ENCODE results near the gene CDH13. TPM values are rescaled to one million over a fixed set of nuclear protein-coding genes. Genes with fewer than 3 reads are reported as not detected.

The CDH13 gene
- total and polyA plus RNA-seq, 2 experiments from 2014 or later = 1.6 to 4.4 TPM

GRCh38 chr16:83351846-83352245 is 725.1 kb downstream of the CDH13 start:
- Histone ChIP-seq H3K9me2 (ENCODE audit: insufficient read depth) (no peaks in the 10 kb centered on the region), H3K36me3 (ENCODE audit: insufficient read depth) (no peaks in the 10 kb centered on the region), H3F3A (replicated peaks; ENCODE audit: low read depth) (no peaks in the 10 kb centered on the region), H3K4me3 (no peak overlapping the region), H3K27me3 (ENCODE audit: insufficient read depth) (no peaks in the 10 kb centered on the region), H3K4me2 (no peak overlapping the region), H3K79me2 (replicated peaks; ENCODE audit: insufficient read depth) (no peaks in the 10 kb centered on the region), H3K27ac (ENCODE audit: low read depth) (no peak overlapping the region), H2AFZ (no peak overlapping the region), H4K20me1 (replicated peaks; ENCODE audit: insufficient read depth) (no peaks in the 10 kb centered on the region), H3K4me1 (ENCODE audit: insufficient read depth) (no peaks in the 10 kb centered on the region)
- Mint-ChIP-seq H3K27ac (no peak overlapping the region), H3K27me3 (ENCODE audit: insufficient read depth, low read depth, poor library complexity) (peaks cover 4% of the 10 kb centered on the region), H3K4me1 (no peaks in the 10 kb centered on the region), H3K4me3 (no peak overlapping the region), H3K36me3 (ENCODE audit: low read depth) (no peaks in the 10 kb centered on the region), H3K9me3 (no peaks in the 10 kb centered on the region)
- ATAC-seq (no peak), DNase-seq (ENCODE audit: low spot score) (no peak)
- no peak for TF ChIP-seq EZH2 (IDR thresholded peaks at IDR 0.05; ENCODE audit: low read depth, unreplicated experiment)
- no peak for TF ChIP-seq POLR2AphosphoS5 (IDR thresholded peaks at IDR 0.05; ENCODE audit: low read depth)
- TF ChIP-seq, protein P1, sequence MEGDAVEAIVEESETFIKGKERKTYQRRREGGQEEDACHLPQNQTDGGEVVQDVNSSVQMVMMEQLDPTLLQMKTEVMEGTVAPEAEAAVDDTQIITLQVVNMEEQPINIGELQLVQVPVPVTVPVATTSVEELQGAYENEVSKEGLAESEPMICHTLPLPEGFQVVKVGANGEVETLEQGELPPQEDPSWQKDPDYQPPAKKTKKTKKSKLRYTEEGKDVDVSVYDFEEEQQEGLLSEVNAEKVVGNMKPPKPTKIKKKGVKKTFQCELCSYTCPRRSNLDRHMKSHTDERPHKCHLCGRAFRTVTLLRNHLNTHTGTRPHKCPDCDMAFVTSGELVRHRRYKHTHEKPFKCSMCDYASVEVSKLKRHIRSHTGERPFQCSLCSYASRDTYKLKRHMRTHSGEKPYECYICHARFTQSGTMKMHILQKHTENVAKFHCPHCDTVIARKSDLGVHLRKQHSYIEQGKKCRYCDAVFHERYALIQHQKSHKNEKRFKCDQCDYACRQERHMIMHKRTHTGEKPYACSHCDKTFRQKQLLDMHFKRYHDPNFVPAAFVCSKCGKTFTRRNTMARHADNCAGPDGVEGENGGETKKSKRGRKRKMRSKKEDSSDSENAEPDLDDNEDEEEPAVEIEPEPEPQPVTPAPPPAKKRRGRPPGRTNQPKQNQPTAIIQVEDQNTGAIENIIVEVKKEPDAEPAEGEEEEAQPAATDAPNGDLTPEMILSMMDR (conservative IDR thresholded peaks at IDR 0.05; ENCODE audit: low read depth in 2 of 2) = no peak
- TF ChIP-seq EZH2phosphoT487 (IDR thresholded peaks at IDR 0.05; ENCODE audit: unreplicated experiment) = no peak
- TF ChIP-seq, protein P2, sequence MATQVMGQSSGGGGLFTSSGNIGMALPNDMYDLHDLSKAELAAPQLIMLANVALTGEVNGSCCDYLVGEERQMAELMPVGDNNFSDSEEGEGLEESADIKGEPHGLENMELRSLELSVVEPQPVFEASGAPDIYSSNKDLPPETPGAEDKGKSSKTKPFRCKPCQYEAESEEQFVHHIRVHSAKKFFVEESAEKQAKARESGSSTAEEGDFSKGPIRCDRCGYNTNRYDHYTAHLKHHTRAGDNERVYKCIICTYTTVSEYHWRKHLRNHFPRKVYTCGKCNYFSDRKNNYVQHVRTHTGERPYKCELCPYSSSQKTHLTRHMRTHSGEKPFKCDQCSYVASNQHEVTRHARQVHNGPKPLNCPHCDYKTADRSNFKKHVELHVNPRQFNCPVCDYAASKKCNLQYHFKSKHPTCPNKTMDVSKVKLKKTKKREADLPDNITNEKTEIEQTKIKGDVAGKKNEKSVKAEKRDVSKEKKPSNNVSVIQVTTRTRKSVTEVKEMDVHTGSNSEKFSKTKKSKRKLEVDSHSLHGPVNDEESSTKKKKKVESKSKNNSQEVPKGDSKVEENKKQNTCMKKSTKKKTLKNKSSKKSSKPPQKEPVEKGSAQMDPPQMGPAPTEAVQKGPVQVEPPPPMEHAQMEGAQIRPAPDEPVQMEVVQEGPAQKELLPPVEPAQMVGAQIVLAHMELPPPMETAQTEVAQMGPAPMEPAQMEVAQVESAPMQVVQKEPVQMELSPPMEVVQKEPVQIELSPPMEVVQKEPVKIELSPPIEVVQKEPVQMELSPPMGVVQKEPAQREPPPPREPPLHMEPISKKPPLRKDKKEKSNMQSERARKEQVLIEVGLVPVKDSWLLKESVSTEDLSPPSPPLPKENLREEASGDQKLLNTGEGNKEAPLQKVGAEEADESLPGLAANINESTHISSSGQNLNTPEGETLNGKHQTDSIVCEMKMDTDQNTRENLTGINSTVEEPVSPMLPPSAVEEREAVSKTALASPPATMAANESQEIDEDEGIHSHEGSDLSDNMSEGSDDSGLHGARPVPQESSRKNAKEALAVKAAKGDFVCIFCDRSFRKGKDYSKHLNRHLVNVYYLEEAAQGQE (IDR thresholded peaks at IDR 0.05; ENCODE audit: unreplicated experiment) = no peak
- TF ChIP-seq ZNF331 (CRISPR knock-in tag; IDR thresholded peaks at IDR 0.05; ENCODE audit: low read depth) = no peak
- no peak for TF ChIP-seq ZNF114 (CRISPR knock-in tag; IDR thresholded peaks at IDR 0.05)
- no peak for TF ChIP-seq JUNB (IDR thresholded peaks at IDR 0.05; ENCODE audit: unreplicated experiment)
- TF ChIP-seq CREB1 (CRISPR knock-in tag; IDR thresholded peaks at IDR 0.05; ENCODE audit: low read depth) = no peak
- TF ChIP-seq, protein P3, sequence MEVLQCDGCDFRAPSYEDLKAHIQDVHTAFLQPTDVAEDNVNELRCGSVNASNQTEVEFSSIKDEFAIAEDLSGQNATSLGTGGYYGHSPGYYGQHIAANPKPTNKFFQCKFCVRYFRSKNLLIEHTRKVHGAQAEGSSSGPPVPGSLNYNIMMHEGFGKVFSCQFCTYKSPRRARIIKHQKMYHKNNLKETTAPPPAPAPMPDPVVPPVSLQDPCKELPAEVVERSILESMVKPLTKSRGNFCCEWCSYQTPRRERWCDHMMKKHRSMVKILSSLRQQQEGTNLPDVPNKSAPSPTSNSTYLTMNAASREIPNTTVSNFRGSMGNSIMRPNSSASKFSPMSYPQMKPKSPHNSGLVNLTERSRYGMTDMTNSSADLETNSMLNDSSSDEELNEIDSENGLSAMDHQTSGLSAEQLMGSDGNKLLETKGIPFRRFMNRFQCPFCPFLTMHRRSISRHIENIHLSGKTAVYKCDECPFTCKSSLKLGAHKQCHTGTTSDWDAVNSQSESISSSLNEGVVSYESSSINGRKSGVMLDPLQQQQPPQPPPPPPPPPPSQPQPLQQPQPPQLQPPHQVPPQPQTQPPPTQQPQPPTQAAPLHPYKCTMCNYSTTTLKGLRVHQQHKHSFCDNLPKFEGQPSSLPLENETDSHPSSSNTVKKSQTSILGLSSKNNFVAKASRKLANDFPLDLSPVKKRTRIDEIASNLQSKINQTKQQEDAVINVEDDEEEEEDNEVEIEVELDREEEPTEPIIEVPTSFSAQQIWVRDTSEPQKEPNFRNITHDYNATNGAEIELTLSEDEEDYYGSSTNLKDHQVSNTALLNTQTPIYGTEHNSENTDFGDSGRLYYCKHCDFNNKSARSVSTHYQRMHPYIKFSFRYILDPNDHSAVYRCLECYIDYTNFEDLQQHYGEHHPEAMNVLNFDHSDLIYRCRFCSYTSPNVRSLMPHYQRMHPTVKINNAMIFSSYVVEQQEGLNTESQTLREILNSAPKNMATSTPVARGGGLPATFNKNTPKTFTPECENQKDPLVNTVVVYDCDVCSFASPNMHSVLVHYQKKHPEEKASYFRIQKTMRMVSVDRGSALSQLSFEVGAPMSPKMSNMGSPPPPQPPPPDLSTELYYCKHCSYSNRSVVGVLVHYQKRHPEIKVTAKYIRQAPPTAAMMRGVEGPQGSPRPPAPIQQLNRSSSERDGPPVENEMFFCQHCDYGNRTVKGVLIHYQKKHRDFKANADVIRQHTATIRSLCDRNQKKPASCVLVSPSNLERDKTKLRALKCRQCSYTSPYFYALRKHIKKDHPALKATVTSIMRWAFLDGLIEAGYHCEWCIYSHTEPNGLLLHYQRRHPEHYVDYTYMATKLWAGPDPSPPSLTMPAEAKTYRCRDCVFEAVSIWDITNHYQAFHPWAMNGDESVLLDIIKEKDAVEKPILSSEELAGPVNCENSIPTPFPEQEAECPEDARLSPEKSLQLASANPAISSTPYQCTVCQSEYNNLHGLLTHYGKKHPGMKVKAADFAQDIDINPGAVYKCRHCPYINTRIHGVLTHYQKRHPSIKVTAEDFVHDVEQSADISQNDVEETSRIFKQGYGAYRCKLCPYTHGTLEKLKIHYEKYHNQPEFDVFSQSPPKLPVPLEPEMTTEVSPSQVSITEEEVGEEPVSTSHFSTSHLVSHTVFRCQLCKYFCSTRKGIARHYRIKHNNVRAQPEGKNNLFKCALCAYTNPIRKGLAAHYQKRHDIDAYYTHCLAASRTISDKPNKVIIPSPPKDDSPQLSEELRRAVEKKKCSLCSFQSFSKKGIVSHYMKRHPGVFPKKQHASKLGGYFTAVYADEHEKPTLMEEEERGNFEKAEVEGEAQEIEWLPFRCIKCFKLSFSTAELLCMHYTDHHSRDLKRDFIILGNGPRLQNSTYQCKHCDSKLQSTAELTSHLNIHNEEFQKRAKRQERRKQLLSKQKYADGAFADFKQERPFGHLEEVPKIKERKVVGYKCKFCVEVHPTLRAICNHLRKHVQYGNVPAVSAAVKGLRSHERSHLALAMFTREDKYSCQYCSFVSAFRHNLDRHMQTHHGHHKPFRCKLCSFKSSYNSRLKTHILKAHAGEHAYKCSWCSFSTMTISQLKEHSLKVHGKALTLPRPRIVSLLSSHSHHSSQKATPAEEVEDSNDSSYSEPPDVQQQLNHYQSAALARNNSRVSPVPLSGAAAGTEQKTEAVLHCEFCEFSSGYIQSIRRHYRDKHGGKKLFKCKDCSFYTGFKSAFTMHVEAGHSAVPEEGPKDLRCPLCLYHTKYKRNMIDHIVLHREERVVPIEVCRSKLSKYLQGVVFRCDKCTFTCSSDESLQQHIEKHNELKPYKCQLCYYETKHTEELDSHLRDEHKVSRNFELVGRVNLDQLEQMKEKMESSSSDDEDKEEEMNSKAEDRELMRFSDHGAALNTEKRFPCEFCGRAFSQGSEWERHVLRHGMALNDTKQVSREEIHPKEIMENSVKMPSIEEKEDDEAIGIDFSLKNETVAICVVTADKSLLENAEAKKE (CRISPR knock-in tag; IDR thresholded peaks at IDR 0.05) = no peak
- no peak for TF ChIP-seq NANOG (IDR thresholded peaks at IDR 0.05; ENCODE audit: borderline replicate concordance)
- TF ChIP-seq STAT1 (IDR thresholded peaks at IDR 0.05; ENCODE audit: unreplicated experiment) = no peak
- TF ChIP-seq, protein P4, sequence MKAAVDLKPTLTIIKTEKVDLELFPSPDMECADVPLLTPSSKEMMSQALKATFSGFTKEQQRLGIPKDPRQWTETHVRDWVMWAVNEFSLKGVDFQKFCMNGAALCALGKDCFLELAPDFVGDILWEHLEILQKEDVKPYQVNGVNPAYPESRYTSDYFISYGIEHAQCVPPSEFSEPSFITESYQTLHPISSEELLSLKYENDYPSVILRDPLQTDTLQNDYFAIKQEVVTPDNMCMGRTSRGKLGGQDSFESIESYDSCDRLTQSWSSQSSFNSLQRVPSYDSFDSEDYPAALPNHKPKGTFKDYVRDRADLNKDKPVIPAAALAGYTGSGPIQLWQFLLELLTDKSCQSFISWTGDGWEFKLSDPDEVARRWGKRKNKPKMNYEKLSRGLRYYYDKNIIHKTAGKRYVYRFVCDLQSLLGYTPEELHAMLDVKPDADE (IDR thresholded peaks at IDR 0.05) = no peak

Data from GM23338 (cell line).